K562 (cell line): Measurements from ENCODE around the gene PCDH9. TPM values are rescaled to one million over a fixed set of nuclear protein-coding genes. Genes with fewer than 3 reads are reported as not detected.

ENCODE experiments used
- ATAC-seq: fragments of 200-7000 bp; cut with Tn5 transposase; 3 replicates; pipeline ENCODE4 v1.9.1; 2020; ENCODE audit warnings: moderate library complexity
- BruUV-seq: library from RNA; stranded (reverse); fragments of 400-500 nt; replicated peaks from 2 replicates; lab custom pipeline; 2021; lab: Mats Ljungman, UMichigan
- CTCF ChIA-PET: fragments of 300-600 bp; formaldehyde crosslinking; extraction: SDS; loops from one replicate; lab custom pipeline; 2021; ENCODE audit warnings: low intra/inter-chr PET ratio; lab: Yijun Ruan, JAX
- POLR2A ChIA-PET: fragments of 300-600, 350-650 bp; sonication (Branson Sonifier 250); formaldehyde crosslinking; extraction: SDS; loops from one replicate; lab custom pipeline; 2021; ENCODE audit warnings: antibody characterized with exemption, inconsistent platforms; lab: Yijun Ruan, JAX
- DNase-seq, 4 experiments: peaks; one replicate each; pipeline versions ENCODE4 v3.0.0 to v3.0.0-alpha.2; 2011 to 2018; ENCODE audit warnings: low spot score in 3 of 4, mixed read lengths in 3 of 4; ENCODE audit errors: extremely low read depth in 1 of 4
- FAIRE-seq: peaks from 2 replicates; lab custom pipeline; 2011; peaks lifted over from hg19 to GRCh38; lab: Jason Lieb, UNC
- H2AFZ ChIP-seq: 2 replicates; pipeline ENCODE4 v1.6.0; 2011; ENCODE audit warnings: low read depth, low read length, control low read depth, inconsistent platforms
- H3K27ac ChIP-seq: fragments of 200-600 bp; 3 replicates; pipeline ENCODE4 v1.8.0; 2011; ENCODE audit warnings: low read depth, mild to moderate bottlenecking, control low read depth, inconsistent platforms, low read length, moderate library complexity, mixed read lengths; ENCODE audit errors: extremely low read depth
- H3K27me3 ChIP-seq, 2 experiments: fragments of 300-600 bp in 1 of 2; 2 replicates in 1 of 2; 3 replicates in 1 of 2; pipeline versions ENCODE4 v1.6.0 to v1.8.0; 2011; ENCODE audit warnings: inconsistent platforms in 2 of 2, low read length in 2 of 2, mild to moderate bottlenecking in 1 of 2, mixed read lengths in 1 of 2, moderate library complexity in 1 of 2; ENCODE audit not compliant: control insufficient read depth in 2 of 2, insufficient read depth in 2 of 2
- H3K36me3 ChIP-seq: fragments of 300-600 bp; 3 replicates; pipeline ENCODE4 v1.8.0; 2011; ENCODE audit warnings: mild to moderate bottlenecking, low read length, inconsistent platforms; ENCODE audit not compliant: control insufficient read depth, insufficient read depth
- H3K4me1 ChIP-seq, 2 experiments: fragments of 200-600 bp in 1 of 2; replicated peaks in 1 of 2; 2 replicates in 1 of 2; 3 replicates in 1 of 2; pipeline versions ENCODE4 v1.5.1 to v1.8.0; 2011; ENCODE audit warnings: inconsistent platforms in 2 of 2, low read length in 2 of 2, mild to moderate bottlenecking in 1 of 2, mixed read lengths in 1 of 2, moderate library complexity in 1 of 2; ENCODE audit not compliant: control insufficient read depth in 2 of 2, insufficient read depth in 2 of 2
- H3K4me2 ChIP-seq: 2 replicates; pipeline ENCODE4 v1.6.1; 2011; ENCODE audit warnings: low read length, control low read depth, inconsistent platforms, mixed read lengths; ENCODE audit not compliant: insufficient read depth
- H3K4me3 ChIP-seq: fragments of 200-600 bp; sonication (generic), shearing (Covaris generic); 2 replicates; pipeline ENCODE4 v1.5.1; 2016; ENCODE audit warnings: control low read depth, inconsistent platforms
- H3K79me2 ChIP-seq: fragments of 200-600 bp; 3 replicates; pipeline ENCODE4 v1.8.0; 2011; ENCODE audit warnings: low read length, inconsistent platforms; ENCODE audit not compliant: control insufficient read depth, insufficient read depth
- H3K9ac ChIP-seq, 2 experiments: 2 replicates each; pipeline versions ENCODE4 v1.6.0 to v1.6.1; 2011; ENCODE audit warnings: low read depth in 2 of 2, low read length in 2 of 2, control low read depth in 1 of 2, inconsistent platforms in 1 of 2, mild to moderate bottlenecking in 1 of 2, mixed read lengths in 1 of 2; ENCODE audit not compliant: insufficient read depth in 1 of 2
- H3K9me1 ChIP-seq: one replicate; pipeline ENCODE4 v1.6.0; 2011; ENCODE audit warnings: inconsistent platforms, mild to moderate bottlenecking, low read length, moderate library complexity; ENCODE audit not compliant: control insufficient read depth, insufficient read depth
- H3K9me3 ChIP-seq: replicated peaks from 2 replicates; pipeline ENCODE4 v1.5.1; 2011; ENCODE audit warnings: low read depth, low read length, inconsistent platforms; ENCODE audit not compliant: control insufficient read depth, insufficient read depth
- H4K20me1 ChIP-seq: replicated peaks from 2 replicates; pipeline ENCODE4 v1.6.1; 2011; ENCODE audit warnings: low read length, inconsistent platforms, mixed read lengths; ENCODE audit not compliant: control insufficient read depth, insufficient read depth
- BRF1 ChIP-seq: IDR thresholded peaks from 3 replicates; pipeline ENCODE4 v1.6.1; 2011; ENCODE audit warnings: borderline replicate concordance, mild to moderate bottlenecking; ENCODE audit not compliant: insufficient read length; ENCODE audit errors: extremely low read depth
- ETV5 ChIP-seq: sonication (generic); formaldehyde crosslinking; IDR thresholded peaks from 2 replicates; pipeline ENCODE4 v1.4.0; 2020; ENCODE audit warnings: low read depth, mild to moderate bottlenecking, missing genetic modification reagents
- GABPA ChIP-seq: fragments of 200-800 bp; sonication (Bioruptor generic); conservative IDR thresholded peaks from 2 replicates; pipeline ENCODE4 v1.6.1; 2016; ENCODE audit warnings: low read depth, missing genetic modification characterization, missing compliant biosample characterization
- HDAC2 ChIP-seq: fragments of 450-650 bp; IDR thresholded peaks from 2 replicates; pipeline ENCODE4 v1.6.1; 2016; ENCODE audit warnings: mild to moderate bottlenecking
- HDAC6 ChIP-seq: IDR thresholded peaks from 2 replicates; pipeline ENCODE4 v1.6.1; 2012; ENCODE audit warnings: low read depth, mild to moderate bottlenecking, control low read depth, inconsistent platforms, low read length, moderate library complexity
- HNRNPH1 ChIP-seq: fragments of 200-400 bp; formaldehyde crosslinking; optimal IDR thresholded peaks from 2 replicates; pipeline ENCODE3; 2017; ENCODE audit warnings: low read depth, mild to moderate bottlenecking, low read length, moderate library complexity
- MLLT1 ChIP-seq, 2 experiments: fragments of 450-650 bp; IDR thresholded peaks; 2 replicates each; pipeline ENCODE4 v1.6.1; 2016
- NCOR1 ChIP-seq: fragments of 450-650 bp; IDR thresholded peaks from 2 replicates; pipeline ENCODE4 v1.6.1; 2016; ENCODE audit warnings: mild to moderate bottlenecking, moderate library complexity
- RBBP5 ChIP-seq: fragments of 200-600 bp; sonication (generic); IDR thresholded peaks from 2 replicates; pipeline ENCODE4 v1.6.1; 2012; ENCODE audit warnings: borderline replicate concordance, mild to moderate bottlenecking, low read length, control low read depth, inconsistent platforms; ENCODE audit not compliant: insufficient read depth, poor library complexity, severe bottlenecking
- SMARCC2 ChIP-seq: fragments of 450-650 bp; IDR thresholded peaks from 2 replicates; pipeline ENCODE4 v1.6.1; 2017; ENCODE audit warnings: antibody characterized with exemption, moderate library complexity, mild to moderate bottlenecking, low read depth
- TFE3 ChIP-seq: fragments of 450-650 bp; formaldehyde crosslinking; IDR thresholded peaks from 2 replicates; pipeline ENCODE4 v1.4.0; 2020; ENCODE audit warnings: mild to moderate bottlenecking, mixed read lengths
- ZNF639 ChIP-seq, 2 experiments: fragments of 200-800 bp in 1 of 2; sonication (Bioruptor generic) in 1 of 2; sonication (generic) in 1 of 2; formaldehyde crosslinking in 1 of 2; IDR thresholded peaks in 1 of 2; conservative IDR thresholded peaks in 1 of 2; 2 replicates each; pipeline versions ENCODE4 v1.5.0 to v1.6.1; 2016 to 2020; ENCODE audit warnings: missing compliant biosample characterization in 1 of 2, missing genetic modification characterization in 1 of 2, missing genetic modification reagents in 1 of 2
- ZNF766 ChIP-seq: fragments of 200-800 bp; sonication (Bioruptor generic); conservative IDR thresholded peaks from 2 replicates; pipeline ENCODE4 v1.6.1; 2016; ENCODE audit warnings: missing genetic modification characterization, missing compliant biosample characterization
- WGBS: fragments of 100-300 bp; shearing (Covaris generic); methylation state at CpG from one replicate; pipeline ENCODE4 v1.1.6; 2016; ENCODE audit warnings: low coverage, mixed read lengths; ENCODE audit not compliant: insufficient coverage; ENCODE audit errors: missing lambda C conversion rate; 5-methylcytosine and 5-hydroxymethylcytosine counted together
- in situ Hi-C: fragments of 300-500 bp; cut with MboI; formaldehyde crosslinking; loops from 4 replicates; pipeline ENCODE4 v1.15.0; 2018; ENCODE audit warnings: inconsistent platforms, mixed read lengths
- intact Hi-C: fragments of 100-400 bp; cut with micrococcal nuclease; formaldehyde crosslinking; loops from 2 replicates; pipeline ENCODE4 v1.14.2; 2022
- polyA plus RNA-seq, 8 experiments: library from polyadenylated mRNA; depleted of rRNA in 4 of 8; stranded (reverse) in 5 of 8; unstranded in 3 of 8; fragments of >200 nt; fragmentation: Nextera tagmentation in 2 of 8; fragmentation: Illumina TruSeq in 1 of 8; extraction: Ambion mirVana in 2 of 8; extraction: Trizol in 1 of 8; gene quantifications; 2 replicates each; pipeline versions ENCODE4 v1.2.1 to v1.2.3, GENCODE V29; 2011 to 2014; ENCODE audit warnings: inconsistent platforms in 1 of 8, missing spikeins in 1 of 8
- total RNA-seq, 7 experiments: library from RNA; depleted of rRNA in 6 of 7; stranded (reverse); fragments of >200 nt in 6 of 7; fragmentation: Illumina TruSeq in 2 of 7; extraction: Trizol in 2 of 7; gene quantifications; 2 replicates each; pipeline versions ENCODE4 v1.2.1 to v1.2.3, GENCODE V29; 2011 to 2021; ENCODE audit warnings: low replicate concordance in 1 of 7

PCDH9 gene
- total and polyA plus RNA-seq, 9 of the 15 experiments (the other 6 are each of a cell fraction or from before 2014, with no cell fraction given), result 1.1 to 6.7 (median 4.9) TPM

- H3K79me2 ChIP-seq, result no peaks in the 10 kb centered on the region
- no peaks in the 10 kb centered on the region for H3K9me1 ChIP-seq
- BruUV-seq, result no TSS peak
- H3K4me1 ChIP-seq, result no peaks in the 10 kb centered on the region
- H2AFZ ChIP-seq, result no peak overlapping the region
- in situ Hi-C loops, result no loop called here
- H3K9ac ChIP-seq, result no peak overlapping the region
- no peaks in the 10 kb centered on the region for H3K9me3 ChIP-seq
- ChIA-PET POLR2A (interaction anchor here (0.6 kb wide), 1 partner anchor 673 kb away, joined by 3 read pairs; no protein-coding TSS in a partner anchor), CTCF (no interaction called here)
- TF ChIP-seq ETV5 (CRISPR knock-in tag) (no peak), MLLT1 (IDR thresholded peaks at IDR 0.05) (no peak), NCOR1 (no peak), ZNF639 (CRISPR knock-in tag; conservative IDR thresholded peaks at IDR 0.05 in 1 of 2, IDR thresholded peaks at IDR 0.05 in 1 of 2) (no peak), HNRNPH1 (no peak), RBBP5 (no peak), GABPA (tag) (no peak), SMARCC2 (no peak), HDAC2 (no peak), HDAC6 (no peak), ZNF766 (CRISPR knock-in tag) (no peak), BRF1 (no peak), TFE3 (CRISPR knock-in tag) (no peak)
- 17% methylated on average over 4 of the region's 4 CpGs for WGBS
- no peak overlapping the region for H3K4me3 ChIP-seq
- ATAC-seq (no peak), FAIRE-seq (no peak), DNase-seq (no peak)
- no peaks in the 10 kb centered on the region for H3K36me3 ChIP-seq
- no peak overlapping the region for H3K27ac ChIP-seq
- no peaks in the 10 kb centered on the region for H3K27me3 ChIP-seq
- no peaks in the 10 kb centered on the region for H4K20me1 ChIP-seq
- H3K4me2 ChIP-seq, result no peak overlapping the region
- intact Hi-C loops, result no loop called here
Observed at GRCh38 chr13:67216864-67217263, 13.3 kb downstream of the PCDH9 start.
